HG03432 (cell line): ENCODE measurements around the gene PPOX.

ENCODE experiments used
- ATAC-seq: cut with Tn5 transposase; IDR thresholded peaks from one replicate; pipeline ENCODE4 v1.9.1; 2021; ENCODE audit warnings: mild to moderate bottlenecking, moderate library complexity; ENCODE audit not compliant: unreplicated experiment

PPOX gene

DNA sequence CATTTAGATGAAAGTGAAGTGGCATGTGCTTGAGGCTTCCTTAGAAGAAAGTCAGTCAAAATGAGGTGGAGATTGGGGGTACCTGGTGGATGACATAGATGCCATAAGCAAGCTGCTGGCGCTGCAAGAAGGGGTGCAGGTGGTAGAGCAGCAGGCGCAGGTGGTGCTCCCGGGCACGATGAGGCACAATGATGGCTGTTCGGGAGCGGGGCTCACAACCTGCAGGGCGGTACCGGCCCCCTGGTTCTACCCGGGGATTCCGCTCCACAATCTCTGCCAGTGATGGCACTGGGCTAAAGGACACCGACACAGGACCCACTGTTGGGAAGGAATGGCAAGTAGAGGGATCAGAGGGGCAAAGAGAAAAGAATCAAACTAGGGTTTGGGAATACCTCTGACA lies 8.7 kb downstream of the PPOX start:
- ATAC-seq: no peak

DNA sequence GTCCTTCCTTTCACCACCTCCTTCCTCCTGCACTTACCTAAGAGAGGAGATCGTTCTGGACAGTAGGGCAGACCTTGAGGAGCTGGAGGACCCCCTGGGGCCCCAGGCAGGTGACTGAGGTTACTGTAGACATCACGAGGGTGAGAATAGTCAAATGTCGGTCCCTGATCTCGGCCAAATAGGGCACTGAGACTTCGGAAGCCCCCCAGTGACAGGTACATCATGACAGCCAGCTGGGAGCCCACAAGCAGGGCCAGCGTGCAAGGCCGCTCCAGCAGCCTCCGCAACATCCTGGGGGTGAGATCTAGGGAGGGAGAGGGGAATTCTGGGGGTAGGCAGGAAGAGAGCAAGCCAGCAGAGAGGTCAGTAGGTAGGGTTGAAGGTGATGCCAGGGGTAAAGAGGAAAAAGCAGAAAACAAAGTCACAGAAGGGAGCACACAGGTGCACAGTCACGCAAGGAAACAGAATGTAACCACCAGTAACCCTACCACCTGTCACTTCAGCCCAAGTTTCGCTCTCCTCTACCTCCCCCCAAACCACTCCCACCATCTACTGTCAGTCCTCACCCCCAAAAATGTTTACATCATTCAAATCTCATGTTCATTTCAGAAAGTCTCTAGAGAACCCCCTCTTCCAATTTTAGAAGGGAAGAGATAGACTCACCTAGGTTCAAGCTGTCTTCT lies 9.7 kb downstream of the PPOX start:
- ATAC-seq: no peak

DNA sequence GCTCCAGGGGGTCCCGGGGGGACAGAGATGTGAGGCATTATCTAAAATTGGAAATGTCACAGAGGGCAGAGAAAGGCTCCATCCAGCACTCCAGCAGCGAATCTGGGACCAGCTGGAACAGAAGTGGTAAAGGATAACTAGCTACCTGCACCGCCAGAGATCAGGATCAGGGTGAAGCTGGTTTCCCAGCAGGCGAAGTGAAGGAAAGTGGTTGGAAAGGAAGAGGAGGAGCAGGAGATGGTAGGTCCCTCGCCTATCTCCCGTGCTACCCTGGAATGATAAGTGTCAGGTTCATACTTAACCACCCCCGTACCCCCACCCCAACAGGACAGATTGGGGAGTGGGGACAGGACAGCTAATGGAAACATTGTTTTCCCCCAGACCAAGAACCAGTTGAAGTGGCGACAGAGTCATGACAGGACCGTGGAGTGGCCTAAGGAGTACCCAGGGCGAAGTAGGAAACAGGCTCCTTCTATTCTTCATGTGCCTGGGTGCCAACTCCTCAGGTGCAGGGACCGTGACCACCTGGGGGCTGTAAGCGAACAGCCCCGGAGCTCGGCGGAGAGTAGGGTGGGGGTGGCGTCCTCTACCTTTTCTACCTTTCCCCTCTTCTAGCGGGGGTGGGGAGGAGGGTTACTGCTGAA lies 10.4 kb downstream of the PPOX start:
- no peak for ATAC-seq

DNA sequence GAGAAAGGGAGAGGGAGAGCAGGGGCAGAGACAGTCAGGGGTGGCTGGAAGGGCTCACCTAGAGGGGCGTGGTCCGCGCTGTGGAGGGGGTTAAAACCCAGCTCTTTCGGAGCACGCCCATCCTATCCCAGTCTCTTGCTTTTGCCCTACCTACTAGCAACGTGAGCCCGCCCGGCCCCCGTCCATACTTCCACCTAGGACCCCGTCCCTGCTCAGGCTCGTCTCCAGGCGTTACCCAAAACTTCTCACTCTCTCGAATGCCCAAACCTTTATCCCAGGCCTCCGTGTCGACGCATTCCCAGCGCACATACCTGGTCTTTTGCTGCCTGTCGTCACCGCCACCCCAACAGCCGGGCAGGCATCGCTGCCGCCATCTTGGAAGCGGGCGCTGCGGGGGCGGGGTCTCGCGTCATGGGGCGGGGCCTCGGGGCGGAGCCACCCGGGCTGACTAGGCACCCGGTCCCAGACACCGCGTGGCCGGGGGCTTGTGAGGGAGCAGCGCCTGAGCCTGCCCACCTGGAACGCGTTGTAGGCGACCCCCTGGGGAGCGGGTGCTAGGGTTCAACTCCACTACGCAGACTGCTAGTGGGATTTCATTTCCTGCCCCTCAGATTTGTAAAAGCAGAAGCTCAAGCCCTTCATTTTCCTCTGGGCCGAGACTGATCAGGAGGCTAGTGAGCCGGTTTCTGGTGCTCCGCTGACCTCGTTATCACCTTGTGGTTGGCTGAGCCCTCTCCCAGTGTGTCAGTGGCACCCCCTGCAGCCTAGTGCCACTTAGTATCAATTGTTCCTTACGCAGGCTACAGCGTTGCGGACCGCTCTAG lies 11.1 kb downstream of the PPOX start, which contains the start of gene B4GALT3:
Gene B4GALT3 (minus strand): TSS at position 396 of the 824 bp plus-strand sequence. CDS start 1,447 bp downstream, outside the sequence.
- ATAC-seq: peak; percentile 90

DNA sequence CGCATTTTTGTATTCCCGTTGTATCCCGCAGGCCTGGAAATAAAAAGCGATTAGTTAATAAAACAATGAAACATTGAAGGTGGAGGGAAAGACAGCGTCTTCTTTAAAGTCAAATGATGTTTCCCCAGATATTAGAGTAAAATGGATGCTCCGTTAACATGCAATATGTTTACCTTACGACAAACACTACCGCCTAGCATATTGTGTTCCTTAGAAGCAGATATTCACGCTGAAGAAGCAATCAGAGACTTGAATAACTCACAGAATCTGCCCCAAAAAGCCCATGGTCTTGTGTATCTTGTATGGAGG lies 11.7 kb downstream of the PPOX start:
- ATAC-seq: no peak

DNA sequence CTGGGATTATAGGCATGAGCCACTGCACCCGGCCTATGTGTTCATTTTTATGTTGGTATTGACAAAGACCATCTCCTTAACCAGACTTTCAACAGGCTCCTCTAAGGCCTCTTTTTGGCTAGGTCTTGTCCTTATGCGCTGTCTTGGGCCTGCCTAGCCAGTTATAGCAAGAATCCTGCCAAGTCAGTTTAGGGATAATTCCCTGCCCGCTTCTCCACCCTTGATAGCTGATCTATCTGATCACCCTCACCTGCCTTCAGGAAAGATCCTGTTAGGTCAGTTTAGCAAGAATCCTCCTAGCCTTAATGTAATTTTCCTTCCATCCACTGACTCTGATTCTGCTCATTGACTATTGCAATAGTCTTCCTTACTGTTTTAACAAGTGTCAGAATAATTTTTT lies 13.5 kb downstream of the PPOX start:
- no peak for ATAC-seq

DNA sequence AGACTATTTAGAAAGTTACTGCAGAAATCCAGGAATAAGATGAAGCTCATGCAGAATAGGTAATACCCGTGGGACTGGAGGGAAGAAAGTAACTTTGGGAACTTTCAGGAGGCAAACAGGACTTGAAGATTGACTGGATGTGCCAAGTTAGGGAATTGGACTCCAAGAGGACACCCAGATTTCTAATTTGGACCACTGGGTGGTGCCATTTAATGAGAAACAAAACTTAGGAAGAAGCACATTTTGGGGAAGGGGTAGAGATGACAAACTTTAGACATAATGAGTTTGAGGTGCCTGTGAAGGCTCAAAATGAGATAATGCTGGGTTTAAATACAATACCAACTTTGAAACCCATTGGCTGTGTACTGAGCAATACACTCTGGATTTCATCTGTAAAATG lies 14.4 kb downstream of the PPOX start:
- ATAC-seq: no peak

DNA sequence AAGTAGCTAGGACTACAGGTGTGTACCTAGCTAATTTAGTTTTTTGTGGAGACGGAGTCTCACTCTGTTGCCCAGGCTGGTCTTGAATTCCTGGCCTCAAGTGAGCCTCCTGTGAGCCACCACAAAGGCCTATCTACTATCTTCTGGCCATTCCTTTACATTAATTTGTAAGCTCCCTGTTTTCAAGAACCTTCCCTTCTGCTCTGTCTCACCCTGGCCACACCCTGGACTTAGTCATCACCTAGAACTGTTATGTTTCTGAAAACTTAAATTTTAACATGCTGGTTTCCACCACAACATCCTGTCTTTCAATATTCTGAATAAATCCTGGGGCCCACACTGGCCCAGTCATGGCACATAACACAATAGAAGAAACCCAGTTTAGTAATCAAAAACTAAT lies 16.0 kb downstream of the PPOX start:
- peak; percentile 46 for ATAC-seq

DNA sequence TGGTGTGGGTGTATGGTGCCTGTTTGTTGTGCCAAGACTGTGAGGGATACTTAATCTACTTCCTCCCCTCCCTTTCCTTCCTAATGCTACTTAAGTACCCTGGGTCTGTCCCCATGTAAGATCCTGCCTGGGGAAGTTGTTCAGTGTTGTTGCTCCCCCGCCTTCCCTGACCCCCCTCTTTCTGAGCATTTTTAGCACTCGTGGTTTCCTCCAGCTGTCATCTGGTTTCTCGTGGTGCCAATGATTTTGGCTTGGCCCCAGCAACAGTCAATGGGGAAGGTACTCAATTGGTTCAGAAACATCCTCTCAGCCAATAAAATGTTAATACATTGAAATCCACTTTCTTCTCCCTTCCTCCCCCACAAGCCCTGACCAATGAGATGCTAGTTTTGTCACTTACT lies 19.1 kb downstream of the PPOX start:
- peak; percentile 75 for ATAC-seq

DNA sequence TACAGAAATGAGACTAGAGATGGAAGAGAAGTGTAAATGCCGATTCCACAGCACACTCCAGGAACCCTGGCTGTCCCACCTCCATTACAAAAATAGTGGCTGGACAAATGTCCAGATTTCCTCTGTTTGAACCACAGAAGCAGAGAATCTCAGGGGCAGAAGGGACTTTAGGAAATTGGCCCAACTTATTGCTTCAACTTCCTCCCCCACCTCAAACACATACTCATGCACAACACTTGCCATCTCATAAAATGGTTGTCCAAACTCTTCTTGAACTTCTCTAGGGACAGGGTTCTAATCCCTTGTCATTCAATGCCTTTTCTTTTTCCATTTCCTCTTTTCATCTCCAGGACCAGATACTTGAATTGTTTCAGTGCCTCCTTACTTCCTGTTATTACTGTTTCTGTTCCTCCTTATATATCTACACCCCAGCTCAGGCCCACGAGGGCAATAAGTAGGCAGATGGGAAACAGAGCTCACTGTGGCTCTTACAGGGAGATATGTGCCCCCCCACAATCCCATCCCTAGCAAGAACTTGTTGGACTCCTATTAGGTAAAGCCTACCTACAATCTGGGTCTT lies 19.6 kb downstream of the PPOX start:
- peak; percentile 32 for ATAC-seq

DNA sequence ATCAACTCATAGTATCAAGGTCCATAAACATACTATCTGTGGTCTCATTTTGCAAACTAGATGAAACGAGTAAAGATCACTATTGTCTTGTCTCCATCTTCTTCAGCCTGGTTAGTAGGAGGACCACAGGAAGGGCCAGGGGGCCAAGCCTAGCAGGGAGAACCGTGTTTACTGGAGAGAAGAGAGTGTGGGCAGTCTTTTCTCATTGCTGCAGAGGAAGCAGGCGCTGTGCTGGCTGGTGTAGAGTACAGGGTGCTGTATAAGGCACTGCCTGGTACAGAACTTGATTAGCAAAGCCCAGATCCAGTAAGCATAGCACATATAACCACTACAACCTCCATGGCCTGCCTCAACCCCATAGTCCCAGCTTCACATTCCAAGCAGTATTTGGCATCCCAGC lies 21.1 kb downstream of the PPOX start:
- no peak for ATAC-seq

DNA sequence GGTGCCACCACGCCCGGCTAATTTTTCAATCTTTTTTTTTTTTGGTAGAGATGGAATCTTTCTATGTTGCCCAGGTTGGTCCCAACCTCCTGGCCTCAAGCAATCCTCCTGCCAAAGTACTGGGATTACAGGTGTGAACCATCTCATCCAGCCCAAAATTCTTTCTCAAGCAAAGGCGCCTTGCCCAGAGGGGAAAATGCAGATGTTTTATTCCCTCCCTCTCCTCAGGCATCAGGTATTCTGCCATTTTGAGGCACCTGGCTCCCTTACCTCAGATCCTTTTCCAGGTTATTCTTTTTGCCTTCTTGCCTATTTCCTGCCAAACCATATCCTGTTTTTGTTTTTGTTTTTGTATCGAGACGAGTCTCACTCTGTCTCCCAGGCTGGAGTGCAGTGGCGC lies 22.2 kb downstream of the PPOX start:
- ATAC-seq: no peak

DNA sequence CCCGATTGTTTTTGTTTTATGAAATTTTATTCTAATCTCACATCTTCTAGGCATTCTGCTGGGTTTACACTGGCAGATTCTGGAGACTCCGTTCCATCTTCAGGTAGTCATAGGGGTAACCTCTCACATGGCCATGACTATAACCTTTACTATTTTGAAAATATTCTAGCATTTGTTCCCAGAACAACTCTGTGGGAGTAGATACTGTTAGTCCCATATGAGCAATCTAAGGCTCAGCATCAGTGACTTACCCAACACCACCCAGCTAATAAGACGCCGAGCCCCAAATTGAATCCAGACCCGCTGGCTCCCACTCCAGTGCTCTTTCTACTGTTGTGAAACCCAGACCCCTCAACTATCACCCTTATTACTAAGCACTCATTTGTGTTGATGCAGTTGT lies 22.8 kb downstream of the PPOX start:
- no peak for ATAC-seq

DNA sequence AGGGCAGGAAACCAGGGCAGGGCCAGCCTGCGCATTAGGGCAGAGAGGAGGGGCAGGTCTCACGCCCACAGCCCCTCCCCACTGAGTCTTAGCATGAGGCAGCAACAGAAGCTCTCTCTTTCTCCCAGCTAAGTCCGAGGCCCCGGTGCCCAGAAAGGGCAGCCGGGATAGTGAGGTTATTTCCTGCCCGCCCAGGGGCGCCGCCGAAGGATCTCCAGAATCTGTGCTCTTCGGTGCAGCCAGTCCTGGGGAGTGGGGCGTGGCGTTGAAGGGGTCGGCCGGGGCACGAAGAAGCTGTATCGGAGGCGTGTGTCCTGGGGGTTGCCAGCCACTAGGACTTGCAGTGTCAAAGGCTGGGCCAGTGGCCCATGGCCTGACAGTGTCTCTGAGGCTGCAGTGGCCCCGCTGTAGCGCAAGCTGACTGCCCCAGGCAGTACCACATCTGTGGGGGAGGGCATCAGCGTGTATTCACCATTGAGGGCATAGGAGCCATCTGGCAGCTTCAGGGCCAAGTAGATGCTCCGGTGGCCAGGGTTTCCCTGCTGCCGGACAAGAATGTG lies 24.8 kb downstream of the PPOX start:
- no peak for ATAC-seq

DNA sequence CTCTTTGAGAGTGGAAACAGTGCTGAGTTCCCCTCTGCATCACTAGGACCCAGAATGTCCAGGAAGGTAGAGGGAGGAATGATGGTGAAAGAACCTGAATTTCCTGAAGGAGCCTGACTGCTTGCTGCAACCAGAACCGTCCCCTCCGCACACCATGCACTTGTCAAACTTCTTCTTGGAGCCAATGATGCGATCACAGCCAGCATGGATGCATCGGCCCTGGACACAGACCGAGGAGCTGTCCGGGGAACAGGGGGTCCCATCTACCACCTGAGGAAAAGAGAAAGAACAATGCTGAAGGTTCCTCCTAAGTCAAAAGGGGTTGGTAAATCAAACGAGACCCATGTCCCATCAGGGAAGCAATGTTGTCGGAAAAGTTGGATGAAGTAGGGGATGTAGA lies 25.7 kb downstream of the PPOX start:
- ATAC-seq: no peak

DNA sequence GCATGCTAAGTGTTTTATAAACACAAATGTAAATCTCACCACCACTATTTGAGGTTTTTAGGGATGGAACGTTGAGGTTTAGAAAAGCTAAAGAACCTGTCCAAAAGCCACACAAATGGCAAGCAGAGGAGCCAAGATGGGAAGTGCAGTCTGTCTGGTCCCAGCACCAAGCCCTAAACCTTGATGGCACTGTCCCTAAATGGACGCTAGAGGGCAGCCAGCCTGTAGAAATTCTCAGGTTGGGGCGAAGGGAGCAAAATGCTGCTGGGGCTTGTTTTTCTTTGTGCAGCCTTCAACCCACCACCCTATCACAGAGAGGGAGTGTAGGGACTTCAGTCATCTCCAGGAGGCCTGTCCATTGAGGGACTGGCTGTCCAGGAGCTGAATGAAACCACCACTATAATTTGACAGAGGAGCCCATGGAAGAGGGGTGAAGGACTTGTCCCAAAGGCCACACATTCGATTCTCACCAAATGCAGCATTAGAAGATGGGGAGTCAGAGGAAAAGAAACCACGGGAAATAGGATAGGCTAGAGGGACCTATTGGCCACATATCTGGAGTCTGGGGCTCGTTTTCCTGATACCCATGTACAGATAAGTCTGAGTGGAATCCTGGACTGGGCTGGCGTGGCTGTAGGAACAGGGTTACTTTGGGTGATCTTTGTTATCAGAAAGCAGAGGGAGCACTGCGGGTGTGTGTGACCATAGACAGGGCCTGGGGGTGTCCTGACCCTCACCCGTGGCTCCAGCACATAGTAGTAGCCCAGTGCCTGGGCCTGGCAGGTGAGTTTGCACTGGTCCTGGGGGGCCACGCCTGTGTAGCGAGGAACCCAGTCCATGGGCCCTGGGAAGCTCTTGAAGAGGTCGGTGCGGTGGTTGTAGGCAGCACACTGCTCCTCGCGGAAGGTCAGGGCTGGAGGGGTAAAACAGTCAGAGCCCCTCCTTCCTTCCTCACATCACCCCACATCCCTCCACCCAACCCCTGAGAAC lies 26.5 kb downstream of the PPOX start:
- ATAC-seq: peak; percentile 68

DNA sequence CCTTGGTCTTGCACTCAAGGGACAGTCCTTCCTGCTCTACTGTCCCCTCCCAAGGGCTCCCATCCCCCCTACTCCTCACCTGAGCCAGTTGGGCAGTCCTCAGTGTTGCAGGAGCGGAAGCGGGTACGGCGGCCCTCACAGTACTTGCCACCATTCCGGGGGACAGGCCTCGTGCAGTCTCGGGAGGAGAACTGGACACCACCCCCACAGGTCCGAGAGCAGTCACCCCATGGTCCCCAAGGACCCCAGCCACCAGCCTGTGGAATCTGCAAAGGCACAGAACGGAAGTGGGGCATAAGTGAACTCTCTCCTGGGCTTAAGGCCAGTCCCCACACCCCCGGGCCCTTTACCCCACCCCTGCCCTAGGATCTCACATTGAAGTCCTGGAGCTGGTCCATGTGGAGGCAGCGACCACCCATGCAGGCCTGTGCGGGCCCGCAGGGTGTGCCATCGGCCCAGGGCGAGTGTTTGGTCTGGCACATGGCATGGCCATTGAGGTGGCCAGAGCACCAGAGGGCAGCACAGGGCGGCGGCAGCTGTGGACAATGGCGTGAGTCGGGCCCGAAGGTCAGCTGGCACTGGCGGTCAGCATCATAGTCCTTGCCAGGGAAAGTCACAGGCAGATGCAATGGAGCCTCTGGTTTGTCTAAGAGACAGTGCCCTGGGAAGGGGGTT lies 27.5 kb downstream of the PPOX start:
- ATAC-seq: no peak

DNA sequence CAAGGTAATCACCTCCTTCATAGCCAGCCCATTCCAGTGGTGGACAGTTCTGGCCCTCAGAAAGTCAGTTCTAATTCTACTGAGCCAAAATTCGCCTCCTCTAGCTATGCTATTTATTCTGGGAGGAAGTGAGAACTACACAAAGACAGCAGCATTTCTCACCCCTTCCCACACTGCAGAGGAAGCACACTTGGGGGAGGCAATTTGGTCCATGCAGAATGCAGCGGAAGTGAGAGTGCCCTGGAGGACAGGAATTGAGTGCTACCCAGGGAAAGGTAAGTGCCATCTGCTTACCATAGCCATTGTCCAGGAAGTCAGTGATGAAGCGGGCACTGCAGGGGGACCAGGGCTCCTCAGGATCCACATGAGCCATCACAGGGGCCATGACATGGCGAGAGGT lies 28.9 kb downstream of the PPOX start:
- ATAC-seq: peak; percentile 61

DNA sequence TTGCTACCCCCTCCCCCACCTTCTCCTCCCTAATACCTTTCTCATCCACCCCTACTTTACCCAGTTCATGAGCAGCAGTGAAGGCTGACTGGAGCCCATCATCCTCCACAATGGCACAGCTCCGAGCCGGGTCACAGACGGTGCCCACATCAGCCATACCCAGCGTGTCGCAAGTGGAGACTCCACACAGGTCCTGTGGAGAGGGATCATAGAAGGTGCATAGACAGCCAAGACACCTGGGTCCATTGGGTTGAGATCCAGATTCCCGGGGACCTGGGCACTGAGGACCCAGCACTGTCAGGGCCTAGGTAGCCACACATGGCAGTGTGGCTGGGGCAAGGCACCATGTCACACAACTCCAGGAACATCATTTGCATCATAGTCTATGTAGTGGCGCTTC lies 29.9 kb downstream of the PPOX start:
- no peak for ATAC-seq
